Astrocyte of the spinal cord (primary cell): ENCODE data around the gene MCTP1.
"Not testable (repeated sequence)": the region's sequence is repeated elsewhere in the genome, so short reads cannot be mapped to it uniquely, and the experiment has no call there.

Source experiments
- DNase-seq: peaks from one replicate; pipeline ENCODE4 v3.0.0; 2011; ENCODE audit warnings: low read depth, low spot score
- H3K4me3 ChIP-seq: 2 replicates; pipeline ENCODE4 v1.5.1; 2011; ENCODE audit warnings: low read depth, mild to moderate bottlenecking, low read length, moderate library complexity
- CTCF ChIP-seq: IDR thresholded peaks from 2 replicates; pipeline ENCODE4 v1.5.1; 2012; ENCODE audit warnings: low read depth, mild to moderate bottlenecking, low read length, inconsistent platforms
- in situ Hi-C: cut with HindIII; loops from 2 replicates; pipeline ENCODE4 v1.10.0; 2017; ENCODE audit warnings: low sequenced_read_pairs

The MCTP1 gene

GRCh38 chr5:94847726-94848125 is 437.2 kb downstream of the MCTP1 start:
- TF ChIP-seq CTCF = no peak
- DNase-seq = no peak
- in situ Hi-C loops = no loop called here
- H3K4me3 ChIP-seq = no peak overlapping the region

GRCh38 chr5:94847019-94847418 is 437.9 kb downstream of the MCTP1 start:
- in situ Hi-C loops = no loop called here
- H3K4me3 ChIP-seq = no peak overlapping the region
- DNase-seq = no peak
- no peak for TF ChIP-seq CTCF

- H3K4me3 ChIP-seq, DNase-seq, in situ Hi-C loops: not testable (repeated sequence)
Measured at GRCh38 chr5:94845696-94846095, 439.2 kb downstream of the MCTP1 start.

GRCh38 chr5:94841598-94842322 is 443.1 kb downstream of the MCTP1 start:
- in situ Hi-C loops = no loop called here
- no peak for TF ChIP-seq CTCF

GRCh38 chr5:94833851-94834250 is 451.0 kb downstream of the MCTP1 start:
- DNase-seq = no peak
- no peak overlapping the region for H3K4me3 ChIP-seq
- in situ Hi-C loops = no loop called here
- TF ChIP-seq CTCF = no peak

More at GRCh38 chr5:94841598-94842322, 443.1 kb downstream of the MCTP1 start:
- H3K4me3 ChIP-seq = no peak overlapping the region
- DNase-seq = no peak

GRCh38 chr5:94832685-94833084 is 452.2 kb downstream of the MCTP1 start:
- DNase-seq = no peak
- H3K4me3 ChIP-seq = no peak overlapping the region
- no peak for TF ChIP-seq CTCF
- in situ Hi-C loops = no loop called here

GRCh38 chr5:94830520-94830919 is 454.4 kb downstream of the MCTP1 start:
- in situ Hi-C loops = no loop called here
- peak; percentile 43 for TF ChIP-seq CTCF
- no peak overlapping the region for H3K4me3 ChIP-seq
- no peak for DNase-seq

GRCh38 chr5:94828222-94828621 is 456.7 kb downstream of the MCTP1 start:
- in situ Hi-C loops, DNase-seq, H3K4me3 ChIP-seq: not testable (repeated sequence)
